Choroid plexus epithelial cell (primary cell): ENCODE results near the gene SEC14L2.

Experiments used
- DNase-seq: peaks from one replicate; pipeline ENCODE4 v3.0.0-alpha.2; 2010; ENCODE audit warnings: low read depth
- H3K4me3 ChIP-seq: 2 replicates; pipeline ENCODE4 v1.5.1; 2011; ENCODE audit warnings: low read depth, mild to moderate bottlenecking, control low read depth, low read length, moderate library complexity
- TF ChIP-seq, protein P1 (sequence below): conservative IDR thresholded peaks from 2 replicates; pipeline ENCODE4 v1.5.1; 2011; ENCODE audit warnings: low read depth, mild to moderate bottlenecking, control low read depth, inconsistent platforms, low read length, moderate library complexity

SEC14L2 gene

GRCh38 chr22:30365891-30366290, 30.9 kb upstream of the SEC14L2 start:
- no peak for DNase-seq
- H3K4me3 ChIP-seq: no peak overlapping the region
- TF ChIP-seq, protein P1, sequence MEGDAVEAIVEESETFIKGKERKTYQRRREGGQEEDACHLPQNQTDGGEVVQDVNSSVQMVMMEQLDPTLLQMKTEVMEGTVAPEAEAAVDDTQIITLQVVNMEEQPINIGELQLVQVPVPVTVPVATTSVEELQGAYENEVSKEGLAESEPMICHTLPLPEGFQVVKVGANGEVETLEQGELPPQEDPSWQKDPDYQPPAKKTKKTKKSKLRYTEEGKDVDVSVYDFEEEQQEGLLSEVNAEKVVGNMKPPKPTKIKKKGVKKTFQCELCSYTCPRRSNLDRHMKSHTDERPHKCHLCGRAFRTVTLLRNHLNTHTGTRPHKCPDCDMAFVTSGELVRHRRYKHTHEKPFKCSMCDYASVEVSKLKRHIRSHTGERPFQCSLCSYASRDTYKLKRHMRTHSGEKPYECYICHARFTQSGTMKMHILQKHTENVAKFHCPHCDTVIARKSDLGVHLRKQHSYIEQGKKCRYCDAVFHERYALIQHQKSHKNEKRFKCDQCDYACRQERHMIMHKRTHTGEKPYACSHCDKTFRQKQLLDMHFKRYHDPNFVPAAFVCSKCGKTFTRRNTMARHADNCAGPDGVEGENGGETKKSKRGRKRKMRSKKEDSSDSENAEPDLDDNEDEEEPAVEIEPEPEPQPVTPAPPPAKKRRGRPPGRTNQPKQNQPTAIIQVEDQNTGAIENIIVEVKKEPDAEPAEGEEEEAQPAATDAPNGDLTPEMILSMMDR: no peak

DNA sequence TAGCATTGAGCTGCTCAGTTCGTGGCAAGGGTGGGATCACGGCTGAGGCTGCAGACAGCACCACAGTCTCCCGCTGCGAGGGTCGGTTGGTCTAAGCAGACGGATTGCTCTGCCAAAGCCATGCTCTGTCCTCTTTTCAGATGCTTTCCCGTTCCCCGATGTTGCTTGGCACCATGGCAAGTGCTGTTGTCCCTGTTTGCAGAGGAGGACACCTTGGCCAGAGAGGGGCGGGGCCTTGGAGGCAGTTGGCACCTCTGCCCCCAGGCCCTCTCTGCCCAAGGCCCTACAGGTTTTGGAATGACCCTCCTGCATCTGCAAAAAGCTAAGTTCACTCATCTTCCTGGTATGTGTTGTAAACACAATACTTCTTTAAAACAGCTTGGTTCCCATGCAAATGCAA, 28.4 kb upstream of the SEC14L2 start:
- TF ChIP-seq, protein P1: no peak

DNA sequence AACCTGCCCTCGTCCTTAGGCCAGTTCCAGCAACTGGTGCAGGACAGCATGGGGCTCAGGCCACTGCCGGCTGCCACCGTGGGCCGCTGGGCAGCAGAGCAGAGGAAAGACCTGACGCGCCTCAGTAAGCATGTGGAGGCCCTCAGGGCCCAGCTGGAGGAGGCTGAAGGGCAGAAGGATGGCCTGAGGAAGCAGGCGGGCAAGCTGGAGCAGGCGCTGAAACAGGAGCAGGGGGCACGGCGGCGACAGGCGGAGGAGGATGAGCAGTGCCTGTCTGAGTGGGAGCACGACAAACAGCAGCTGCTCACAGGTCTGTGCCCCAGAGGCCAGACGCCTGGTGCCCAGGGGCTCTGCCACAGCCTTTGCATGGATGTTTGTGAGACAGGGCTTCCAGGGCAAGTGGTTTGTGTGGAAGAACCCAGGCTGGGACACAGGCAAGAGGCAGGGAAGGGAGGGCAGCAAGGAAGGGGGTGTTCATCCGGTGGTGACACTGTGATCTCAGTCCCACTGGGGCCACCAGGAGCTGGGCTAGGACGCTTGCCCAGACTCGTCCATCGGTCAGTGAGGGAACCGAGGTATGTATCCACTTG, 26.1 kb upstream of the SEC14L2 start:
- TF ChIP-seq, protein P1: no peak
- DNase-seq: no peak
- no peak overlapping the region for H3K4me3 ChIP-seq

More for the DNA sequence above, 28.4 kb upstream of the SEC14L2 start:
- no peak overlapping the region for H3K4me3 ChIP-seq
- DNase-seq: no peak

GRCh38 chr22:30371321-30371720, 25.5 kb upstream of the SEC14L2 start:
- no peak for DNase-seq
- TF ChIP-seq, protein P1: no peak
- no peak overlapping the region for H3K4me3 ChIP-seq

- H3K4me3 ChIP-seq: no peak overlapping the region
- TF ChIP-seq, protein P1: no peak
- no peak for DNase-seq
These were observed 24.8 kb upstream of the SEC14L2 start for GRCh38 chr22:30371981-30372380.

- no peak for DNase-seq
- no peak overlapping the region for H3K4me3 ChIP-seq
- TF ChIP-seq, protein P1: no peak
These were observed 23.9 kb upstream of the SEC14L2 start for GRCh38 chr22:30372915-30373314.

GRCh38 chr22:30373331-30374325, 23.2 kb upstream of the SEC14L2 start:
- no peak overlapping the region for H3K4me3 ChIP-seq
- TF ChIP-seq, protein P1: no peak
- no peak for DNase-seq
